HG03521 (cell line): ENCODE data around the gene BOD1.

ENCODE experiments used
- ATAC-seq: cut with Tn5 transposase; IDR thresholded peaks from one replicate; pipeline ENCODE4 v1.9.1; 2021; ENCODE audit warnings: mild to moderate bottlenecking, moderate library complexity; ENCODE audit not compliant: unreplicated experiment

The BOD1 gene

DNA sequence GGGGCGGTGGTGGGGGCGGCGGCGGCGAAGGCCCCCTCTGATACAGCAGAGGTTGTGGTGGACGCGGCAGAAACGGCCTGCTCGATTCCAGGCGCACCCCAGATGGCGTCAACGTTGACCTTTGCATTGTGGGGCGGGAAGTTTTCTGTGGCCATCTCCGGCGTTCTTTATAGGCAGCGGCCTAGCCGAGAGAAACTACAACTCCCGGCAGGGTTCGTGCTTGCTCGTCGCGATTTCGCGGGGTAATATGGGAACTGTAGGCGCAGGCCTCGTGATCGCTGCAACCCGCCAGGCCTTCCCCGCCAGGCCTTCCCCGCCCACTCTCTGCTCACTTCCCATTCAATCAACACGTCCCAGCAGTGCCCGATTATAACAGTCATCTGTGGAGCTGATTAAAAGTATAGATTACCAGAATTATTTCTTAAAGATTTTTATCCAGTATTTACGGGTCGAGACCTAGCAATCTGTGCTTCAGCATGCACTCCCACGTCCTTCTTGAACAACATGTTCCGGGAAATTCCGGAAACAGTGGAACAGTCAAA, at the start of gene BOD1:
TSS of gene BOD1 (minus strand) at position 74 of the 542 bp plus-strand sequence. CDS start 214 bp downstream, outside the sequence.
- peak; percentile 93 for ATAC-seq

DNA sequence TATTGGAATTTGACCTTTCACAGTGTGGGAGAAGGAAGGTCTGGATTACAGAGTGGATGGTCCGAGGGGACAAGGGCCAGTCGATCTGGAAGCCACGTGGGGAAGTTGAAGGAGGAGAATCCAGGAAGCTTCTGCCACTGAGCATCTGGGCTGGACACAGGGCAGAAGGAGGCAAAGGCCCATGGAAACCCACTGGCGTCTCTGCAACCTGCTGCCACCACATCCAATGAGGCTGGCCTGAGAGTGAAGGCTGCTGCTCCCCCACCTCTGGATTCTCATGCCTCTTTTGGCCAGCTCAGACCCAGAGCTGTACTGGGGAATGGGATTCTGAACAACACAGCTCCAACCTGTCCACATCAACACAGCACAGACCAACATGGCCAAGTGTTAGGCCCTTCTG, 48.9 kb upstream of the BOD1 start:
- no peak for ATAC-seq

DNA sequence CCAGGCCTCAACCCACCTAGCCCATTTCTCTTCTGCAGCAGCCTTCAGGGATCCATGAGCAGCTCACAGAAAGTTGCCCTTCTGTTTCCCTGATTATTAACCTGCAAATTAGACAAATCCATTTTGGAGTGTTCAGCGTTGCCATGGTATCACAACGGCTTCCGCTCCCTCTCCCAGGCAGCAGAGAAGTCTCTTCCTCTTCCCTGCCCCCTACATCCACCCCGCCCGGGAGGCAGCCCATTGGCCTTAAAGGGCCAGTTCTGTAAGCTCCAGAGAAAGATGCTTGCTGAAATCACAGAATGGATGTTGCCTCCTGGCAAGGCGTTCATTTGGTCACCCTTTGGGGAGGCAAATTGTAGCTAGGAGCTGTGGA, 47.7 kb upstream of the BOD1 start:
- ATAC-seq = no peak

DNA sequence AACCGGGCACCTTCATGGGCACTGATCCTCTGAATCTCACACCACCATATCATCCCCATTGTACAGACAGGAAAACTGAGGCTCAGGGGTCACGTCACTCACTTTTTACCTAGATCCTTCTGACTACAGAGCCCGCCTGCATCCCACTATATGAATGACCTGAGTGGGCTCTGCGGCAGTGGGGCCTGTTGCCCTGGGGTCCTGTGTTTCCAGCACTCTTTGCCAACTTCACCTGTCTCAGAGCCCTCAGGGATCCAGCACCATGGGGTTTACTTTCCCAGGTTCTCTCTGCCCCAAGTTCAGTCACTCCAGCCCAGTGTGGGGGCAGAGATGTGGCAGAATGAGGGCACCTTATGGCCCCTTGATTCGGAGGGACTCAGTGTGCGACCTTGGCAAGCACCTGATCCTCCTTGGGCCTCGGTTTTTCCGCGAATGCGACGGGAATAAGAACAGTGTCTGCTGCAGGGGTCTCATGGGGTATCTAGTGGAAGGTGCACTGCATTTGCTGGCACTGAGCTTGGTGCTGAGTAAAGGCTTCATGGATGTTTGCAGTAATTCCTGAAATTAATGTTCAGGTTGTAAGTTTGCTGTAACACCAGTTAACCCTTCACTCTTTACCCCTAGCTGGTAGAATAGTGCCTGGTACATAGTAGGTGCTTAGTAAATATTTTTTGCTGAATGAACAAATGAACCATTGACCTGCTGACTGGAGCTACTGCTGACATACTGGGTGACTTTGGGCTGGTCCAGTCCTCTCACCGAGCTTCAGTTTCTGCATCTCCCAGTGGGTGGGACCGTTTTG, 47.1 kb upstream of the BOD1 start:
- ATAC-seq = no peak

DNA sequence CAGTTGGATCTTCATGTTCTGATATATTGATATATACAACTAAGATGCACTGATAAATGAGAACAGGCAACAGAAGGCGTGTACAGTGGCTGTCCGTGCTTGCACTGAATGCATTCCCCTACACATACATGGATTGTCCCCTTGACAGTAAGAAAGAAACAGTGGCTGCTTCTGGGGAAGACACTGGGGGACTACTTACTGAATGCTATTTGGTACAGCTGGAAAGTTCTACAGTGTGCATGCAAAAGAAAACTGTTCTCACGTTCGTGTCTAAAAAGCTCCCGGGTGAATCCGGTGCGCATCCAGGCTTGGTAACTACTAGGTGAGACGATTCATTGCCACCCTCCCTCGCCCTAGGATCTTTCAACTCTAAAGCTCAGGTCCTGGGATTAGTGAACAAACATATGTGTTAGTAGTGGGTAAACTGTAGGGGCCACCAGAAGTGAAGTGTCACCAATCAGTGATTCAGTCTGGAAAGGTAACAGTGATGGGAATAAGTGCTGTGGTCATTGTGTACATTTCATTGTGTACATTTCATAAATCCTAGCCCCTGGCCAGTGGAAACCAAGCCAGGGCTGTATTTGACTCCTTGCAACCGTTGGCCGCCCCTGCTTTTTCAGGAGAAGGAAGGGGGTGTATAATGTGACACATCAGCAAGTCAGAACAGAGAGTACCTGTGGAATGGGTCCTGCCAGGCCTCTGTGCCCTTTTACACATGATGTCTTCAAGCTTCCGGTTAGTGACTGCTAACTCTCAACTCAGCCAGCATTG, 46.3 kb upstream of the BOD1 start:
- ATAC-seq = no peak

DNA sequence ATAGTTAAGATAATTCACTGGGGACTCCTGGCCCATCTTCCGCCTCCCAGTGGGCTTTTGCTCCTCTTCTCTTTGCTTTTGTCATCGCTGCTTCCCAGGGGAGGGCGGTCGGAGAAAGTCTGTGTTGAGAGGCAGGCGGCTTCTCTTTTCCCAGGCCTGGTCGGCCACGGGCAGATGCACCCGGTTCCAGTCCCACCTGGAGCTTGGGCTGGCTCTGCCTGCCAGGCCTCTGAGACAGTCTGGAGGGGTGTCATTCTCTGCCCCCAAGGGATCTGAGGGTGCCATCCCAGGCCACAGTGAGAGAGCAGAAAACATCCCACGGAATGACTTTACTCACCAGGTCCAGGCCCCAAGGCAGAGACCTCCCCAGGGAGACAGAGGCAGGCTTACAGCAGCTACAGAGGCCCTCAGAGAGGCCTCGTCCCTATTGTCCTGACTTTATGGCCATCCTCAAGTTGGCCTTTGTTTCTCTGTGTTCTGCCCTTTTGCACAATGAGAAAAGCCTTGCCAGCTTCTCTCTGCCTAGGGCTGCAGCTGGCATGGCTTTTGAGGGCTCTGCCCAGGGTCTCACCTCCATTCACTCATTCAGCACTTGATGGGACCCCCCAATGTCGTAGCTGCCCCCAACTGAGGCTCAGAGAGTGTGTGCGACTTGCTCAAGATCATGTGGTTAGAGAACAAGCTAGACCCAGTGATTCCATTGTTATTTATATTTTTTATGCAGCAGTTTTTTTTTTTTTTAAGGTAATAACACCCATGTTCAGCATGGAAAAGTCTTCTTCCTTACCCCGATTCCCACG, 44.2 kb upstream of the BOD1 start:
- ATAC-seq = no peak

DNA sequence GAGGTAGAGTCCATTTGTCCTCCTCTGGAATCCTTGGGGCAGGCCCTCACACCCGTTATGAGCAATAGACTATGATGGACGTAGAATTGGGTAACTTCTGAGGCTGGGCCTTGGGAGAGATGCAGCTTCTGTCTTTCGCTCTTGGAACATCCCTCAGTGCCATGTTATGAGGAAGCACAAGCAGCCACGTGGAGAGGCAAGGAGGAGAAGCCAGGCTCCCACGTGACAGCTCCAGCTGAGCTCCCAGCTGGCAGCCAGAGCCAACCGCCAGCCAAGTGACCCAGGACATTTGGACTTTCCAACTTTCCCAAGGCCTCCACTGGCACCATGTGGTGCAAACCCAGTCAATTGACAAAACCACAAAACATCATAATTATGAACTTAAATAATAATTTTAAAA, 43.0 kb upstream of the BOD1 start:
- ATAC-seq = no peak

DNA sequence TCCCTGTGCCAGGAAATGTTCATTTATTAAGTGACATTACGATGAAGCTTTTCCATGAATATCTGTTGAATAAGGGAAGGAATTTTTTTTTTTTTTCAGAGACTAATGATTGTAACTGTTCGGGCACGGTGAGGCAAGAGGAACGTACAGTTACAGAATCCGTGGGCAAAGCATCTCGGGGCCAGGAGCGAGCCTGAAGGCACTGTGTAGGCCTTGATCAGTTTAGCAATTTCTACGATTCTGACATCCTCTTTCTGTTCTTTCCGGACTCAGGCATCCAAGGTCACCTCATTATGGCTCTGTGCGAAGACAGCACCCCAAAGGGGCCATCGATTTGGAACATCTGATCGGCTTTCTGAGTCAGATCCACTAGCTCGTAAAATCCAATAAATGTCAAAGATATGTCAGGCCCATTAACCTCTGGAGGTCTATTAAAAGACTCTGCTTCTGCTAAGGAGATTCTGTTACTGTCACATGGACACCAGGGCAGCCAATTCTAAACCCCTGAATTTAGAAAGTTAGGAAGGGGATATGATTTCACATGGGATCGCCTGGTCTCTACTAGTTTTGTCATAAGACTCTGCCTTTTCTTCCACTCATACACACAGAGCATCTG, 41.4 kb upstream of the BOD1 start:
- ATAC-seq = no peak

DNA sequence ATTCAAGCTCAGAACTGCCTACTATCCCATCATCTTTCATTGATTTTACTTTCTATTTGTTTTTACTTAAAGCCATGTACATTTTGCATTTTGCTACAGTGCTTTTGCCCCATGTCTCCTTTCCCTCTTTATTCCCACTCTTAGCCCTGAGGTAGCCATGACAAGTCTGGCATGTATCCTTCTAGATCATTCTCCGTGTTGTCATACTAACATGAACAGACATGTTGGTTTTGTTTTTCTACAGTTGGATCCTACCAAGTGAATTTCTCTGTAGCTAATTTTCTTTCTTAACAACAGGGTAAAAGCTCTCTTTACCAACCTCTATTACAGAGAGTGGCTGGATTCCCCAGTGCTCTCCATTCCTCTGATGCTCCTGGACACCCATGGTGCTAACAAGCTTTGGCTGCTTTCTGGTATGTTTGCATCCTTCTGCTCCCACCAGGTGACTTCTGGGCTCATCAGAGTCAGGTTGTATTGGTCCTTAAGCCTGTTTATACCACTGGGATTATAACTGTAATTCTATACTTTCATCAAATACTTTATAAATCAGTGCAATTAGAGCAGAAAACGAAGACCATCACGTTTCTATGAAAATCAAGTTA, 38.8 kb upstream of the BOD1 start:
- no peak for ATAC-seq

DNA sequence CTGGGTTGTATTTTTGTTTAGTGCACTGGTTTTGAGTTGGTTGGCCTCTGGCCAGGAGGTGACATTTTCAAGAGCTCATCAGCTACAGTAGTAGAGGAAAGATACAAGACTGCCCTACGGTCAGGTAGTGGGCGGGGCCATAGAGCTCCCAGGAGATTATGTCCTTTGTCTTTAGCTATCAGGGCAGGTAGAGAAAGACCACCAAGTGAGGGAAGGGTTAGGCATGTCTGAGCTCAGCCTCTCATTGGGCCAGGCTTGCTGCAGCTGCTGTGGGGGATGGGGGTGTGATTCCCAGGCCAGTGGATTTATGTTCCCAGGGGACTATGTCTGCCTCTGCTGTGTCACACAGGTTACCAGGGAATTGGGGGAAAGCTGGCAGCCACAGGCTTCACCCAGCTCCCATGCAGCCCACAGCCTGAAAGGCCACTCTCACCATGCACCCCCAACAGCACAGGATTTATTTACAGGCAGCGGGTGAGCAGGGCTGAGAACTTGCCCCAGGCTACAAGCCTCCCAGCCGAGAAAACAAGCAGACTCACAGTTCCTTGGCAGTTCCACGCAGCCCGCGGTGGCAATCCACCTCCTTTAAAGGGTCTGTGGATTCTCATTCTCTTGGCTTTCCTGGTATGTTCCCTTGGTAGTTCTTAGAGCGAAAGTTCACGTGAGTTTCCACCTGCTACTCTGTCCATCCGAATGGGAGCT, 37.5 kb upstream of the BOD1 start:
- ATAC-seq = no peak

DNA sequence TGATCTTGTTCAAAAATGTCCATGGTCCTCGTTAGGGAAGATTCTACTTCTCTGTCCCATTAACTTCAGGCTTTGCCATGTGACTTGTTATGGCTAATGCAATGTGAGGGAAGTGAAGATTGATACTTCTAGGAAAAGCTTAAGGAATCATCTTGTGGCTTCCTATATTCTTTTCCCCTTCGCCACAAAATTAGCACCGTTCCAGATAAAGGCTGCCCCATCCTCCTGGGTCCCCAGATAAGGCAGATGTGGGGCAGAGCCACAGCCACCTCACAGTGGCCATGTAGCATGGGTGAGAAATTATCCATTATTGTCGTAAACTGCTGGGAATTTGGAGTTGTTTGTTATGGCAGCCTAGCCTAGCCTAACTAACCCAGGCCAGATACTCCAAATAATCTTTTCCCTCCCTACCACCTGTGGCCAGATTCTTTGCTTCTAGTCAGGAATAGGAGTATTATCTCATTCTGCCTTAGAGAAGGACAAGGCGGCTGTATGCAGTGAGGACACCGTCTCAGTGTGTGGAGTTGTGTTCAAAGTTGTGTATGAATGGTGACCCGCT, 31.9 kb upstream of the BOD1 start:
- ATAC-seq = no peak

DNA sequence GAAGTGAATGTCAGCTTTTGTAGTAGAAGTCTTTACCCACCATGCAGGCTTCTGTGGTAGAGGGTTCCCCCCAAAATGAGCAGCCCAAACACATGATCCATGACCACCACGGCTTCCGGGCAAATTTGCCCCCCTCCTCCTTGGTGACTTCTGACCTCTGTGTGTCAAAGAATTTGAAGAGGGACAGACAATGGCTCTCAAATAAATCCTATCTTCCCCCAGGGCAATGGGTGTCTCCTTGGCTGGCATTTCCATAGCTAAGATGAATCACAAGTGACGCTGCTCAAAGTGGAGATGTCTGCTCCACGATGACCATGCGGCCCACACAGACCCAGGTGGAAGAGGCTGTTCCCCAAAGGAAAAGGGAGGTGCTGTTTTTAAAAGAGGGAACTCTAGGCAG, 30.2 kb upstream of the BOD1 start:
- ATAC-seq = no peak

DNA sequence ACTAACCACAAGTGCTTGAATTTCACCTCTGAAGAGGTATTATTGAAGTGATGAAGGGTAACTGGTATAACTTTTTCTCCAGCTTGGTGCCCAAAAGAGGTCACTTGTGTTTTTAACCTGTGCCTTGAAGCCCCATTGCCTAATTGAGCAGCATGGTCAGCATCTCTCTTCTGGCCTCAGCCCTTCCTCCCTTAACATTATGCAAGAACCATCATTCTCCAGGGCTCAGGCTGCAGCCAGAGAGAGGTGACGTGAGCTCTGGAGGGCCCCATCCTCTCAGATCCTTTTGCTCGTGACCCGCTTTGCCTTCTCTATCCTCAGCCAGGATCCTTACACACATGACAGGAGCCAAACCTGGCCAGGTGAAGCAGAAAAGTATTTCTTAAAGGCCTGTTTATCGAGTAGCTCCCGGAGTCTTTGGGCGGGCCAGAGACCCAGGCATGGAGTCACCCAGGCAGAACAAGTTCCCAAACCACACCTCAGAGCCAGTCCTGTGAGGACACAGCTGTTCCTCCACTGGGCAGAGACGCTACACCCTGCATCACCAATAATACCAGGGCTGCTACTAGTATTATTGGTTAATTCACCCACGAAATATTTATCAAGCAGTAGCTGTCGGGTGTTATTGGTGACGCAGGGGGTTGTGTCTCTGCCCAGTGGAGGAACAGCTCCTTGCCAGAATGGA, 29.6 kb upstream of the BOD1 start:
- no peak for ATAC-seq

DNA sequence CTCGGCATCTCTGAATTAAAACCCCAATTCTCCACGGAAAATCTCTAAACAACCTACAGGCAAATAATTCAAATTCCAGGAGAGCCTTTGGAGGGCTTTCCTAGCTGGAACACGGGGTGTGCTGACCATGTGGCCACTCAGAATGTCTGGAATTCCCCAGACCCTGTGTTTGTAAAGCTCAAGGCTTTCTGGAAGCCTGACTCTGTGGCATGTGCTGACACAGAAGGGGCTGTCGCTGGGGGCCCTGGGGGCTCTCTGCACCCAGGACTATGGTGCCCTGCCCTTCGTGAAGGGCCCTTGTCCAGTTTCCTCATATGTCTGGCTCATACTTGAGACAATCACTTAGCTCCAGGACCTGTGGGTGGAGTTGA, 29.0 kb upstream of the BOD1 start:
- ATAC-seq = no peak

DNA sequence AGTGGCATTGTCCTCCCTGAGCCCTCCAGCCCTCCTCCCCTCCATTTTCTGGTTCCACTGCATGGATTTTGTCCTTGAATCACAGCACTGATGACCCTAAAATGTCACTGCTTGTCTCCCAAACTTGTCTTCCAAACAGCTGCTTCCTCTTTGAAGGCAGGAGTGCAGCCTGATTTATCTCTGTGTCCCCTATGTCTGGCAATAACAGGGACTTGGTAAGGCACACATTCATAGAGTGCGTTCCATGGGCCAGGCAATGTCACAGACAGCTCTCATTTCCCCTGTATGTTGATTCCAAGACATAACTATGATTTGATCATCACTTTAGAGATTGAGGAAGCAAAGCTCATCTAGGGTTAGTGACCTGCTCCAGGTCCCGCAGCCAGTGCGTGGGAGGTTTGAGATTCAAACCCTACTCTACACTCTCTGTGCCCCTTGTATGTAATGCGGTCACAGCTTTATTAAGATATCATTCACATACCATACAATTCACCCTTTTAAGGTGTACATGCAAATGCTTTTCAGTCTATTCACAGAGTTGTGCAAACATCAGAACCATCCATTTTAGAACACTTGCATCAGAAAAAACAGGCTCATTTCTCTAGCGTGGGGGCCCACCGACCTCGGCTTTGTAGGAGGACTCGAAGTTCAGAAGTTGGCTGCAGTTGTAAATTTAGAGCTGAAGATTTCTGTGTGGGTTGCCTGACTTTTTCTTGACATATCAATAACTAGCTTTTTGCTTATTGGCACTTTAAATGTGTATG, 28.4 kb upstream of the BOD1 start:
- ATAC-seq = no peak

DNA sequence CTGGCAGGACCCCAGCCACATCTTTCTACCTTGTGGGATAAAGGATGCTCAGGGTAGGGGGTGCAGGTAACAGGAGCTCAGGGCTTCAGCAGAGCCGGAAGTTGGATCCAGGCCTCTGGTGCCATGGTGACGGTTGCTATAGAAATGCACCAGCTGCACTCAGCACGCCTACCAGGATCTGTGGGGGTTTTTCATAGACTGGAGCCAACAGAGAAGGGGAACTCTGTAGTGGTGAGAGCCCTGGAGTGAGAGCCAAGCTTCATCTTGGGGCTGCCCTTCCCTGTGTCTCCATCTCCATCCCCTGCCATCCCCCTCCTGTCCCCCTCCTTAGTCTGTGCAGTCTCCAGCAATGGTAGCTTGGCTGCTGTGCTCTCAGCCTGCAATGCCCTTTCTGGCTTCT, 27.5 kb upstream of the BOD1 start:
- ATAC-seq = no peak

DNA sequence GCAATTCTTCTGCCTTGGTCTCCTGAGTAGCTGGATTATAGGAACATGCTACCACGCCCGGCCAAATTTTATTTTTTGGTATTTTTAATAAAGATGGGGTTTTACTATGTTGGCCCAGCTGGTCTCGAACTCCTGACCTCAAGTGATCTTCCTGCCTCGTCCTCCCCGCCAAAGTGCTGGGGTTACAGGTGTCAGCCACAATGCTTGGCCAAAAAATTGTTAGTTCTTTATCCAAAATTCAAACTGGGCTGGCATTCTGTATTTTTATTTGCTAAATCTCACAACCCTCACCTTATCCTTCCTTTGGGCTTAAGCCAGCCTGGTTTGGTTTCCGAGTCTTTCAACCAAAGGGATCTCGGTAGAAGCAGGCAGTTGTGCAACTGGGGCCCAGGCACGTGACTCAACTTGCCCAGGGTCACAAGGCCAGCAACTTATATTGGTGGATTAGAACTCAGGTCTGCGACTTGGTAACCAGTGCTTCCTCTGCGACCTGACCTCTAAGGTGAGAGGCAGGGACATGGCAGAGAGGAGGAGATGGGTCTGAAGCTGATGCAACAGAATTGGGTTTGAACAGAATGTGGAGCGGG, 26.5 kb upstream of the BOD1 start:
- ATAC-seq = no peak
